ENCODE results near the gene CHRNA7.

CHRNA7 gene

GRCh38 chr15:32120577-32121383 lies 90.5 kb downstream of the CHRNA7 start:
- Histone ChIP-seq H3K9me3 (ENCODE audit: control insufficient read depth, low read length) (no peaks in the 10 kb centered on the region), H3K27ac (ENCODE audit: low read depth, low read length, severe bottlenecking) (no peak overlapping the region), H3K36me3 (ENCODE audit: control insufficient read depth, insufficient read depth, low read length) (no peaks in the 10 kb centered on the region), H3K4me1 (ENCODE audit: control insufficient read depth, insufficient read depth, low read length, poor library complexity, severe bottlenecking) (peaks cover 17% of the 10 kb centered on the region), H3K4me3 (ENCODE audit: extremely low read depth, insufficient read depth, low read length, poor library complexity, severe bottlenecking) (no peak overlapping the region)
- 91 to 93% methylated on average over 12 to 16 of the region's 23 CpGs for WGBS, 2 experiments (ENCODE audit: insufficient coverage in 2 of 2)

- WGBS, 2 experiments (ENCODE audit: insufficient coverage in 2 of 2), result 91 to 94% methylated on average over 6 of the region's 6 CpGs
These were observed 91.0 kb downstream of the CHRNA7 start for GRCh38 chr15:32121384-32121695.

DNA sequence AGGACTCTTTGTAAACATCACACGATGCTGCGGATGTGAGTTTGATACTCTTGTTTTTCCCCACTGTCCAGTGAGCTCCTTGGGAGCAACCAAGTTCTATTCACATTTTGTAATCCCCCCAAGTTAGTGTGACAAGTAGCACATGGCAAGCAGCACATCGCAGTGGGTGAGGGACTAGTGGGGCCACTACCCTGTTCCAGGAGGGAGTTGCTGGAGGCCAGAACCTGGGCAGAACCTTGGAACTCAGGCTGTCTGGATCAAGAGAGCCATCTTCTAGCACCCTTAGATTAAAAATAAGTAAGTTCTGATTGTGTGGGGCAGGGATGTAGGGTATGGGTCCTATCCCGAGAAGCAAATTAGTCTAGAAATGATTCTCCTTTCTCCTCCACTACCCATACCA lies 91.7 kb downstream of the CHRNA7 start:
- 100% methylated on average over 1 to 2 of the region's 4 CpGs for WGBS, 2 experiments (ENCODE audit: insufficient coverage in 2 of 2)

More at GRCh38 chr15:32121384-32121695, 91.0 kb downstream of the CHRNA7 start:
- Histone ChIP-seq H3K4me3 (ENCODE audit: extremely low read depth, insufficient read depth, low read length, poor library complexity, severe bottlenecking) (no peak overlapping the region), H3K36me3 (ENCODE audit: control insufficient read depth, insufficient read depth, low read length) (no peaks in the 10 kb centered on the region), H3K27ac (ENCODE audit: low read depth, low read length, severe bottlenecking) (no peak overlapping the region), H3K4me1 (ENCODE audit: control insufficient read depth, insufficient read depth, low read length, poor library complexity, severe bottlenecking) (peaks cover 17% of the 10 kb centered on the region), H3K9me3 (ENCODE audit: control insufficient read depth, low read length) (no peaks in the 10 kb centered on the region)

DNA sequence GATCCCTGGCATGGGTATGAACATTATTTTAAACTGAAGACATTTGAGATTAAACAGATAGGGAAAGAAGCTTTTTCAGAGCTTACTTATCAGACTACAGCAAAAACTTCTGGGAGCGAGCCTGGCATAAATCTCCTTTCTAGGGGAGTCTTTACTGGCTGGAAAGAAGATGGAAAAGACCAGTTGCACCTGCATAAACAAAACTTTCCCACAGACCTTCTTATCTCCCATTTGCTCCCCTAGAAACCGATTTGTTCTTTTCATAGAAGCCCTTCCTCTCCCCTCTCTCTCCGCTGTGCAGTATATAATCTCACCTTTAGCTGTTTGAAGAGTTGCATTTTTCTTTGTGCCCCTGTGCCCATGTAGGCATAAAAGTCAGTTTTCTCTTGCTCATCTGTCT lies 93.2 kb downstream of the CHRNA7 start:
- peaks cover 17% of the 10 kb centered on the region for H3K4me1 ChIP-seq (ENCODE audit: control insufficient read depth, insufficient read depth, low read length, poor library complexity, severe bottlenecking)
- H3K27ac ChIP-seq (ENCODE audit: low read depth, low read length, severe bottlenecking), result no peak overlapping the region
- H3K36me3 ChIP-seq (ENCODE audit: control insufficient read depth, insufficient read depth, low read length), result no peaks in the 10 kb centered on the region
- WGBS, 2 experiments (ENCODE audit: insufficient coverage in 2 of 2), result 90 to 100% methylated on average over 1 to 2 of the region's 3 CpGs
- no peak overlapping the region for H3K4me3 ChIP-seq (ENCODE audit: extremely low read depth, insufficient read depth, low read length, poor library complexity, severe bottlenecking)
- H3K9me3 ChIP-seq (ENCODE audit: control insufficient read depth, low read length), result no peaks in the 10 kb centered on the region

More for the DNA sequence above, 91.7 kb downstream of the CHRNA7 start:
- H3K4me3 ChIP-seq (ENCODE audit: extremely low read depth, insufficient read depth, low read length, poor library complexity, severe bottlenecking), result no peak overlapping the region
- H3K27ac ChIP-seq (ENCODE audit: low read depth, low read length, severe bottlenecking), result no peak overlapping the region
- H3K4me1 ChIP-seq (ENCODE audit: control insufficient read depth, insufficient read depth, low read length, poor library complexity, severe bottlenecking), result peaks cover 17% of the 10 kb centered on the region
- H3K36me3 ChIP-seq (ENCODE audit: control insufficient read depth, insufficient read depth, low read length), result no peaks in the 10 kb centered on the region
- no peaks in the 10 kb centered on the region for H3K9me3 ChIP-seq (ENCODE audit: control insufficient read depth, low read length)

DNA sequence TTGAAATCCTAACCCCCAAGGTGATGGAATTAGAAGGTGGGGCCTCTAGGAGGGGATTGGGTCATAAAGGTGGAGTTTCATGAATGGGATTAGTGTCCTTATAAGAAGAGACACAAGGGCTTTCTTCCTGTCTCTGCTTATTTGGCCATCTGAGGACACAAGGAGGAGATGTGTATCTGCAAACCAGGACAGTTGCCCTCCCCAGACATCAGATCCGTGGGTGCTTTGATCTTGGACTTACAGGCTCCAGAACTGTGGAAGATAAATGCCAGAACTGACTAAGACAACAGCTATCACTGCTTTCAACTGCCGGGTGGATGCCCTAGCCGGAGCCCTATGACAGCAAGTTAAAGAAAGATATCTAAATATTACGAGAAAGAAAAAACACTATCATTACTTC lies 94.4 kb downstream of the CHRNA7 start:
- Histone ChIP-seq H3K27ac (ENCODE audit: low read depth, low read length, severe bottlenecking) (no peak overlapping the region), H3K9me3 (ENCODE audit: control insufficient read depth, low read length) (no peaks in the 10 kb centered on the region), H3K4me3 (ENCODE audit: extremely low read depth, insufficient read depth, low read length, poor library complexity, severe bottlenecking) (no peak overlapping the region), H3K4me1 (ENCODE audit: control insufficient read depth, insufficient read depth, low read length, poor library complexity, severe bottlenecking) (peaks cover 17% of the 10 kb centered on the region), H3K36me3 (ENCODE audit: control insufficient read depth, insufficient read depth, low read length) (no peaks in the 10 kb centered on the region)
- WGBS, 2 experiments (ENCODE audit: insufficient coverage in 2 of 2), result 86% methylated on average over 1 of the region's 4 CpGs; no CpG with 5 or more reads in 1 of the 2 experiments

- peak overlapping the region; percentile 4 for H3K27ac ChIP-seq (ENCODE audit: low read depth, low read length, severe bottlenecking)
- 80 to 88% methylated on average over 2 to 3 of the region's 3 CpGs for WGBS, 2 experiments (ENCODE audit: insufficient coverage in 2 of 2)
These were observed 95.3 kb downstream of the CHRNA7 start for GRCh38 chr15:32125595-32125994.

GRCh38 chr15:32129815-32130214 lies 99.5 kb downstream of the CHRNA7 start:
- Histone ChIP-seq H3K4me3 (ENCODE audit: extremely low read depth, insufficient read depth, low read length, poor library complexity, severe bottlenecking) (no peak overlapping the region), H3K4me1 (ENCODE audit: control insufficient read depth, insufficient read depth, low read length, poor library complexity, severe bottlenecking) (peaks cover 7% of the 10 kb centered on the region), H3K9me3 (ENCODE audit: control insufficient read depth, low read length) (no peaks in the 10 kb centered on the region), H3K36me3 (ENCODE audit: control insufficient read depth, insufficient read depth, low read length) (no peaks in the 10 kb centered on the region), H3K27ac (ENCODE audit: low read depth, low read length, severe bottlenecking) (no peak overlapping the region)

More at GRCh38 chr15:32125595-32125994, 95.3 kb downstream of the CHRNA7 start:
- peaks cover 14% of the 10 kb centered on the region for H3K4me1 ChIP-seq (ENCODE audit: control insufficient read depth, insufficient read depth, low read length, poor library complexity, severe bottlenecking)
- H3K4me3 ChIP-seq (ENCODE audit: extremely low read depth, insufficient read depth, low read length, poor library complexity, severe bottlenecking), result no peak overlapping the region
- H3K9me3 ChIP-seq (ENCODE audit: control insufficient read depth, low read length), result no peaks in the 10 kb centered on the region
- no peaks in the 10 kb centered on the region for H3K36me3 ChIP-seq (ENCODE audit: control insufficient read depth, insufficient read depth, low read length)

DNA sequence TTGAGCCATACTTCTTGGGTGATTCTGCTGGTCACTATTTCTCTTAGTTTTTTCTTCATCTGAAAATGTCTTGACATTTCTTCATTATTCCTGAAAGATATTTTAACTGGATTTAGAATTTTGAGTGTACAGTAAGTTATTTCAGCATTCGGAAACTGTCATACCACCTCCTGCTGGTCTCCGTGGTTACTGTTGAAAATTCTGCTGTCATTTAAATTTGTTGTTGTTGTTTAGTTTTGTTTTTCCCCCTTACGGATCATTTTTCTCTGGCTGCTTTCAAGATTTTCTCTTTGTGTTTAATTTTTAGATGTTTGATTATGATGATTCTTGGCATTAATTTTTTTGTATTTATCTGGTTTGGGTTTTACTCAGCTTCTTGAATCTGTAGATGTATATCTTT lies 100.5 kb downstream of the CHRNA7 start:
- no peak overlapping the region for H3K27ac ChIP-seq (ENCODE audit: low read depth, low read length, severe bottlenecking)

DNA sequence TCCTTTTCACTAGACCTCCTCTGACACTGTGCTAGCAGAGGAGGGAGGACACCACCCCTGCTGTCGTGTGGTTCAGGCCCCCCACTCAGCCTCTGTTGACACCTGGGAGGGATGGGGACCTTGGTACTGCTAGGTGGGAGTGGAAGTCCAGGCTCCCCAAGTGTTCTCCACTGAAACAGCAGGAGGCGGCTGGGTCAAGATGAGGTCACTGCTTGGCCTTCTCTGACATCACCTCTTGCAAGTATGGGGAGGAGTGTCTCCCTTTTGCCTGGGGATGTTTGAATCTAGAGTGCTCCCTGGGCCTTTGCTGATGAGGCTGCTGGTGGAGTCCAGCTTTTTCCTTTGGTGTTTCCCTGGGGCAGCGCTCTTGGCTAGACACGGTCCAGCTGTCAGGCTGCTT lies 101.5 kb downstream of the CHRNA7 start:
- 79 to 88% methylated on average over 2 to 4 of the region's 4 CpGs for WGBS, 2 experiments (ENCODE audit: insufficient coverage in 2 of 2)
- Histone ChIP-seq H3K9me3 (ENCODE audit: control insufficient read depth, low read length) (no peaks in the 10 kb centered on the region), H3K4me3 (ENCODE audit: extremely low read depth, insufficient read depth, low read length, poor library complexity, severe bottlenecking) (no peak overlapping the region), H3K36me3 (ENCODE audit: control insufficient read depth, insufficient read depth, low read length) (no peaks in the 10 kb centered on the region), H3K27ac (ENCODE audit: low read depth, low read length, severe bottlenecking) (no peak overlapping the region), H3K4me1 (ENCODE audit: control insufficient read depth, insufficient read depth, low read length, poor library complexity, severe bottlenecking) (no peaks in the 10 kb centered on the region)

More for the DNA sequence above, 100.5 kb downstream of the CHRNA7 start:
- Histone ChIP-seq H3K4me3 (ENCODE audit: extremely low read depth, insufficient read depth, low read length, poor library complexity, severe bottlenecking) (no peak overlapping the region), H3K36me3 (ENCODE audit: control insufficient read depth, insufficient read depth, low read length) (no peaks in the 10 kb centered on the region), H3K9me3 (ENCODE audit: control insufficient read depth, low read length) (no peaks in the 10 kb centered on the region), H3K4me1 (ENCODE audit: control insufficient read depth, insufficient read depth, low read length, poor library complexity, severe bottlenecking) (no peaks in the 10 kb centered on the region)
- WGBS, 2 experiments (ENCODE audit: insufficient coverage in 2 of 2), result 80% methylated on average over 2 of the region's 3 CpGs; no CpG with 5 or more reads in 1 of the 2 experiments

GRCh38 chr15:32132859-32133258 lies 102.5 kb downstream of the CHRNA7 start:
- H3K4me1 ChIP-seq (ENCODE audit: control insufficient read depth, insufficient read depth, low read length, poor library complexity, severe bottlenecking), result no peaks in the 10 kb centered on the region
- H3K36me3 ChIP-seq (ENCODE audit: control insufficient read depth, insufficient read depth, low read length), result no peaks in the 10 kb centered on the region
- 82 to 86% methylated on average over 1 to 2 of the region's 2 CpGs for WGBS, 2 experiments (ENCODE audit: insufficient coverage in 2 of 2)
- H3K9me3 ChIP-seq (ENCODE audit: control insufficient read depth, low read length), result no peaks in the 10 kb centered on the region
- no peak overlapping the region for H3K27ac ChIP-seq (ENCODE audit: low read depth, low read length, severe bottlenecking)
- no peak overlapping the region for H3K4me3 ChIP-seq (ENCODE audit: extremely low read depth, insufficient read depth, low read length, poor library complexity, severe bottlenecking)

- no peaks in the 10 kb centered on the region for H3K9me3 ChIP-seq (ENCODE audit: control insufficient read depth, low read length)
- H3K4me1 ChIP-seq (ENCODE audit: control insufficient read depth, insufficient read depth, low read length, poor library complexity, severe bottlenecking), result no peaks in the 10 kb centered on the region
- WGBS, 2 experiments (ENCODE audit: insufficient coverage in 2 of 2), result 89% methylated on average over 3 of the region's 5 CpGs; no CpG with 5 or more reads in 1 of the 2 experiments
- no peak overlapping the region for H3K27ac ChIP-seq (ENCODE audit: low read depth, low read length, severe bottlenecking)
- no peaks in the 10 kb centered on the region for H3K36me3 ChIP-seq (ENCODE audit: control insufficient read depth, insufficient read depth, low read length)
- H3K4me3 ChIP-seq (ENCODE audit: extremely low read depth, insufficient read depth, low read length, poor library complexity, severe bottlenecking), result no peak overlapping the region
These were observed 104.5 kb downstream of the CHRNA7 start for GRCh38 chr15:32134842-32135241.

Measured in mesodermal cell (in vitro differentiated cells).